H1 (cell line): ENCODE results near the gene RERE. TPM values are rescaled to one million over a fixed set of nuclear protein-coding genes. Genes with fewer than 3 reads are reported as not detected.

Source experiments
- CBX5 ChIP-seq: fragments of 300-800, 300-1000 bp; sonication (generic); IDR thresholded peaks from 2 replicates; pipeline ENCODE4 v1.7.1; 2016; ENCODE audit warnings: antibody characterized with exemption, low read length, low read depth
- CEBPB ChIP-seq: IDR thresholded peaks from 2 replicates; pipeline ENCODE4 v1.6.1; 2012; ENCODE audit warnings: low read depth, low read length
- MAFK ChIP-seq: IDR thresholded peaks from 2 replicates; pipeline ENCODE4 v1.6.1; 2012; ENCODE audit warnings: low read depth, mild to moderate bottlenecking, improper control_type of control experiment, low read length
- NRF1 ChIP-seq: IDR thresholded peaks from 2 replicates; pipeline ENCODE4 v1.6.1; 2011; ENCODE audit warnings: mild to moderate bottlenecking, low read depth, low read length, improper control_type of control experiment
- PHF8 ChIP-seq: fragments of 200-600 bp; sonication (generic); conservative IDR thresholded peaks from 2 replicates; pipeline ENCODE4 v1.7.1; 2012; ENCODE audit warnings: low read depth, mild to moderate bottlenecking, inconsistent platforms, low read length, moderate library complexity
- RAD21 ChIP-seq, 2 experiments: IDR thresholded peaks in 1 of 2; conservative IDR thresholded peaks in 1 of 2; 2 replicates each; pipeline ENCODE4 v1.6.1; 2011; ENCODE audit warnings: low read depth in 2 of 2, low read length in 2 of 2, improper control_type of control experiment in 1 of 2, inconsistent platforms in 1 of 2, mild to moderate bottlenecking in 1 of 2, moderate library complexity in 1 of 2
- RFX5 ChIP-seq: IDR thresholded peaks from 2 replicates; pipeline ENCODE4 v1.6.1; 2011; ENCODE audit warnings: low read depth, low read length, improper control_type of control experiment, borderline replicate concordance
- SP2 ChIP-seq: IDR thresholded peaks from 2 replicates; pipeline ENCODE4 v1.6.1; 2012; ENCODE audit warnings: mild to moderate bottlenecking, low read length, inconsistent platforms
- TAF7 ChIP-seq: optimal IDR thresholded peaks from 2 replicates; pipeline ENCODE3; 2011; ENCODE audit warnings: low read depth, mild to moderate bottlenecking, inconsistent platforms, low read length, moderate library complexity, borderline replicate concordance
- polyA plus RNA-seq, 7 experiments: library from polyadenylated mRNA; depleted of rRNA in 3 of 7; stranded (reverse) in 5 of 7; unstranded in 2 of 7; fragments of >200 nt in 5 of 7; fragments of 200-250 nt in 2 of 7; gene quantifications; 1 replicate in 5 of 7; 2 replicates in 1 of 7; 4 replicates in 1 of 7; pipeline versions ENCODE4 v1.2.1 to v1.2.3, GENCODE V29; 2011 to 2013; ENCODE audit warnings: missing spikeins in 2 of 7, mixed read lengths in 2 of 7
- total RNA-seq: library from RNA; stranded (reverse); fragmentation: NEBNext Ultra II Directional; extraction: Animal tissue kit (Norgen Biotek cat#: 25700); gene quantifications from 2 replicates; pipeline ENCODE4 v1.2.1, GENCODE V29; 2021
- TF ChIP-seq, protein P1 (sequence below): fragments of 300-600 bp; sonication (generic); IDR thresholded peaks from 2 replicates; pipeline ENCODE4 v1.7.1; 2012; ENCODE audit warnings: low read length, moderate library complexity, mild to moderate bottlenecking, inconsistent platforms; ENCODE audit not compliant: insufficient replicate concordance
- TF ChIP-seq, protein P2 (sequence below): IDR thresholded peaks from 2 replicates; pipeline ENCODE4 v1.6.1; 2011; ENCODE audit warnings: low read length, improper control_type of control experiment

Gene RERE
- total and polyA plus RNA-seq, 2 of the 8 experiments (the other 6 are each of a cell fraction or from before 2014, with no cell fraction given): 15.3 to 142 TPM

DNA sequence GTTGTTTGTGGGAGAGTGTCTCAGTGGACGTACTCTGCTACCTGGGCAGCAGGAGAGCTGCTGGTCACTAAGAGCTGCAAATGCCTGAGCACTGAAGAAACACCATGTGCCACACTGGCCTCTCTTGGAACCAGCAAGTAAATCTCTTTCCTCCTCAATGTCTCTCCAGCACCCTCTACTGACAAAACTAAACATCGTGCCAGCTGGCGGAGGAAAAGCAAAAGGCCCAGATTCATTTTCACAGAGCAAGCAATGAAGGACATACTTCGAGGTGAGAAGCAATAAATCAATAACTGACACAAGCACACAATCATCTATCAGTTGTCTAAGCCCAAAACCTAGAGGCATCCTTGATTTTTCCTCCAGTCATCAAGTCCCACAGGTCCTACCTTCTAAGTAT is 78.1 kb downstream of the RERE start (continued):
- TF ChIP-seq, protein P1, sequence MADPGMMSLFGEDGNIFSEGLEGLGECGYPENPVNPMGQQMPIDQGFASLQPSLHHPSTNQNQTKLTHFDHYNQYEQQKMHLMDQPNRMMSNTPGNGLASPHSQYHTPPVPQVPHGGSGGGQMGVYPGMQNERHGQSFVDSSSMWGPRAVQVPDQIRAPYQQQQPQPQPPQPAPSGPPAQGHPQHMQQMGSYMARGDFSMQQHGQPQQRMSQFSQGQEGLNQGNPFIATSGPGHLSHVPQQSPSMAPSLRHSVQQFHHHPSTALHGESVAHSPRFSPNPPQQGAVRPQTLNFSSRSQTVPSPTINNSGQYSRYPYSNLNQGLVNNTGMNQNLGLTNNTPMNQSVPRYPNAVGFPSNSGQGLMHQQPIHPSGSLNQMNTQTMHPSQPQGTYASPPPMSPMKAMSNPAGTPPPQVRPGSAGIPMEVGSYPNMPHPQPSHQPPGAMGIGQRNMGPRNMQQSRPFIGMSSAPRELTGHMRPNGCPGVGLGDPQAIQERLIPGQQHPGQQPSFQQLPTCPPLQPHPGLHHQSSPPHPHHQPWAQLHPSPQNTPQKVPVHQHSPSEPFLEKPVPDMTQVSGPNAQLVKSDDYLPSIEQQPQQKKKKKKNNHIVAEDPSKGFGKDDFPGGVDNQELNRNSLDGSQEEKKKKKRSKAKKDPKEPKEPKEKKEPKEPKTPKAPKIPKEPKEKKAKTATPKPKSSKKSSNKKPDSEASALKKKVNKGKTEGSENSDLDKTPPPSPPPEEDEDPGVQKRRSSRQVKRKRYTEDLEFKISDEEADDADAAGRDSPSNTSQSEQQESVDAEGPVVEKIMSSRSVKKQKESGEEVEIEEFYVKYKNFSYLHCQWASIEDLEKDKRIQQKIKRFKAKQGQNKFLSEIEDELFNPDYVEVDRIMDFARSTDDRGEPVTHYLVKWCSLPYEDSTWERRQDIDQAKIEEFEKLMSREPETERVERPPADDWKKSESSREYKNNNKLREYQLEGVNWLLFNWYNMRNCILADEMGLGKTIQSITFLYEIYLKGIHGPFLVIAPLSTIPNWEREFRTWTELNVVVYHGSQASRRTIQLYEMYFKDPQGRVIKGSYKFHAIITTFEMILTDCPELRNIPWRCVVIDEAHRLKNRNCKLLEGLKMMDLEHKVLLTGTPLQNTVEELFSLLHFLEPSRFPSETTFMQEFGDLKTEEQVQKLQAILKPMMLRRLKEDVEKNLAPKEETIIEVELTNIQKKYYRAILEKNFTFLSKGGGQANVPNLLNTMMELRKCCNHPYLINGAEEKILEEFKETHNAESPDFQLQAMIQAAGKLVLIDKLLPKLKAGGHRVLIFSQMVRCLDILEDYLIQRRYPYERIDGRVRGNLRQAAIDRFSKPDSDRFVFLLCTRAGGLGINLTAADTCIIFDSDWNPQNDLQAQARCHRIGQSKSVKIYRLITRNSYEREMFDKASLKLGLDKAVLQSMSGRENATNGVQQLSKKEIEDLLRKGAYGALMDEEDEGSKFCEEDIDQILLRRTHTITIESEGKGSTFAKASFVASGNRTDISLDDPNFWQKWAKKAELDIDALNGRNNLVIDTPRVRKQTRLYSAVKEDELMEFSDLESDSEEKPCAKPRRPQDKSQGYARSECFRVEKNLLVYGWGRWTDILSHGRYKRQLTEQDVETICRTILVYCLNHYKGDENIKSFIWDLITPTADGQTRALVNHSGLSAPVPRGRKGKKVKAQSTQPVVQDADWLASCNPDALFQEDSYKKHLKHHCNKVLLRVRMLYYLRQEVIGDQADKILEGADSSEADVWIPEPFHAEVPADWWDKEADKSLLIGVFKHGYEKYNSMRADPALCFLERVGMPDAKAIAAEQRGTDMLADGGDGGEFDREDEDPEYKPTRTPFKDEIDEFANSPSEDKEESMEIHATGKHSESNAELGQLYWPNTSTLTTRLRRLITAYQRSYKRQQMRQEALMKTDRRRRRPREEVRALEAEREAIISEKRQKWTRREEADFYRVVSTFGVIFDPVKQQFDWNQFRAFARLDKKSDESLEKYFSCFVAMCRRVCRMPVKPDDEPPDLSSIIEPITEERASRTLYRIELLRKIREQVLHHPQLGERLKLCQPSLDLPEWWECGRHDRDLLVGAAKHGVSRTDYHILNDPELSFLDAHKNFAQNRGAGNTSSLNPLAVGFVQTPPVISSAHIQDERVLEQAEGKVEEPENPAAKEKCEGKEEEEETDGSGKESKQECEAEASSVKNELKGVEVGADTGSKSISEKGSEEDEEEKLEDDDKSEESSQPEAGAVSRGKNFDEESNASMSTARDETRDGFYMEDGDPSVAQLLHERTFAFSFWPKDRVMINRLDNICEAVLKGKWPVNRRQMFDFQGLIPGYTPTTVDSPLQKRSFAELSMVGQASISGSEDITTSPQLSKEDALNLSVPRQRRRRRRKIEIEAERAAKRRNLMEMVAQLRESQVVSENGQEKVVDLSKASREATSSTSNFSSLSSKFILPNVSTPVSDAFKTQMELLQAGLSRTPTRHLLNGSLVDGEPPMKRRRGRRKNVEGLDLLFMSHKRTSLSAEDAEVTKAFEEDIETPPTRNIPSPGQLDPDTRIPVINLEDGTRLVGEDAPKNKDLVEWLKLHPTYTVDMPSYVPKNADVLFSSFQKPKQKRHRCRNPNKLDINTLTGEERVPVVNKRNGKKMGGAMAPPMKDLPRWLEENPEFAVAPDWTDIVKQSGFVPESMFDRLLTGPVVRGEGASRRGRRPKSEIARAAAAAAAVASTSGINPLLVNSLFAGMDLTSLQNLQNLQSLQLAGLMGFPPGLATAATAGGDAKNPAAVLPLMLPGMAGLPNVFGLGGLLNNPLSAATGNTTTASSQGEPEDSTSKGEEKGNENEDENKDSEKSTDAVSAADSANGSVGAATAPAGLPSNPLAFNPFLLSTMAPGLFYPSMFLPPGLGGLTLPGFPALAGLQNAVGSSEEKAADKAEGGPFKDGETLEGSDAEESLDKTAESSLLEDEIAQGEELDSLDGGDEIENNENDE: no peak
- TF ChIP-seq, protein P2, sequence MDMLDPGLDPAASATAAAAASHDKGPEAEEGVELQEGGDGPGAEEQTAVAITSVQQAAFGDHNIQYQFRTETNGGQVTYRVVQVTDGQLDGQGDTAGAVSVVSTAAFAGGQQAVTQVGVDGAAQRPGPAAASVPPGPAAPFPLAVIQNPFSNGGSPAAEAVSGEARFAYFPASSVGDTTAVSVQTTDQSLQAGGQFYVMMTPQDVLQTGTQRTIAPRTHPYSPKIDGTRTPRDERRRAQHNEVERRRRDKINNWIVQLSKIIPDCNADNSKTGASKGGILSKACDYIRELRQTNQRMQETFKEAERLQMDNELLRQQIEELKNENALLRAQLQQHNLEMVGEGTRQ: no peak
- TF ChIP-seq CBX5 (no peak), NRF1 (no peak), PHF8 (no peak), RFX5 (no peak), MAFK (no peak), SP2 (no peak), RAD21 (IDR thresholded peaks at IDR 0.05 in 1 of 2, conservative IDR thresholded peaks at IDR 0.05 in 1 of 2; ENCODE audit: low read depth in 2 of 2, low read length in 2 of 2) (peak; percentile 60 to 71), TAF7 (no peak), CEBPB (no peak)
